ENCODE results near the gene NMNAT2.

DNA sequence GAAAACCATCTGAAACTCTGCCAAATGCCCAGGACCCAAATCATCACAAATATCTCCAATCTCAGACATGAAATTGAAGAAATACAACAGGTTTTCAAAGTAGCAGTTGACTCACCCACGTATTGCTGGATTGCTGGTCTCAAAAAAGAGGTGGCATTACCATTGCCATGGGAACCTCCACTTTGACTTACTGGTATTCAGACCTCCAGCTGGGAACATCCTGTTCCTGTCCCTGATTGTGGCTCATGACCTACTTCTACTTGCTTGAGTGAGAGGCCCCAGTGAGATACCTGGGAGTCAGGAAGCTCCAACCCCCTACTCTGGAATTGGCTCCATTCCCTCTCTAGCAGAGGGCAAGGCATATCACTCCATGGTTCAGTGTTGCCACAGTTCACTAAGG lies 64.6 kb downstream of the NMNAT2 start:
- TF ChIP-seq SUZ12 (IDR thresholded peaks at IDR 0.05; ENCODE audit: extremely low read depth, insufficient read depth, insufficient read length): no peak
- no peak for TF ChIP-seq ZNF274 (IDR thresholded peaks at IDR 0.05; ENCODE audit: low read depth, low read length)

All from NT2/D1 (cell line).